K562 (cell line): Measurements from ENCODE around the gene LNX2. TPM values are rescaled to one million over a fixed set of nuclear protein-coding genes. Genes with fewer than 3 reads are reported as not detected.
A peak's percentile ranks its signal among the peaks of the same experiment; 100 is the strongest.

Experiments
- CCAR2 ChIP-seq: fragments of 200-400 bp; formaldehyde crosslinking; IDR thresholded peaks from 2 replicates; pipeline ENCODE4 v1.6.1; 2017; ENCODE audit warnings: mild to moderate bottlenecking, low read depth, low read length
- DACH1 ChIP-seq: fragments of 450-650 bp; IDR thresholded peaks from 2 replicates; pipeline ENCODE4 v1.6.1; 2018; ENCODE audit not compliant: partially characterized antibody
- DEAF1 ChIP-seq: fragments of 450-650 bp; formaldehyde crosslinking; IDR thresholded peaks from 2 replicates; pipeline ENCODE4 v1.4.0; 2020; ENCODE audit warnings: mild to moderate bottlenecking, moderate library complexity
- FOXP1 ChIP-seq: sonication (generic); formaldehyde crosslinking; IDR thresholded peaks from 2 replicates; pipeline ENCODE4 v1.8.0; 2022; ENCODE audit warnings: mild to moderate bottlenecking, missing genetic modification reagents
- GATAD2B ChIP-seq: fragments of 450-650 bp; IDR thresholded peaks from 2 replicates; pipeline ENCODE4 v1.6.1; 2017; ENCODE audit warnings: mild to moderate bottlenecking, borderline replicate concordance
- HSF4 ChIP-seq: fragments of 250-450 bp; sonication (Bioruptor Pico); IDR thresholded peaks from 2 replicates; pipeline ENCODE4 v2.1.2; 2022; ENCODE audit warnings: mild to moderate bottlenecking, moderate library complexity, borderline replicate concordance
- MAFG ChIP-seq: fragments of 450-650 bp; conservative IDR thresholded peaks from 2 replicates; pipeline ENCODE4 v1.6.1; 2016; ENCODE audit warnings: missing genetic modification characterization, missing compliant biosample characterization
- RERE ChIP-seq: sonication (generic); formaldehyde crosslinking; IDR thresholded peaks from 2 replicates; pipeline ENCODE4 v1.8.0; 2023; ENCODE audit warnings: missing genetic modification reagents, mild to moderate bottlenecking, borderline replicate concordance
- SREBF2 ChIP-seq: sonication (generic); formaldehyde crosslinking; IDR thresholded peaks from 2 replicates; pipeline ENCODE4 v1.4.0; 2020; ENCODE audit warnings: mild to moderate bottlenecking, missing genetic modification reagents
- SRF ChIP-seq, 2 experiments: fragments of 250-450, 450-650 bp in 1 of 2; sonication (Bioruptor Pico) in 1 of 2; sonication (generic) in 1 of 2; formaldehyde crosslinking; IDR thresholded peaks; 2 replicates each; pipeline versions ENCODE4 v1.5.0 to v1.5.1; 2020 to 2022; ENCODE audit warnings: mild to moderate bottlenecking in 1 of 2, missing genetic modification reagents in 1 of 2
- TRIM28 ChIP-seq: fragments of 450-650 bp; IDR thresholded peaks from 2 replicates; pipeline ENCODE4 v1.6.1; 2017
- USF2 ChIP-seq: sonication (generic); formaldehyde crosslinking; IDR thresholded peaks from 2 replicates; pipeline ENCODE4 v1.5.0; 2020; ENCODE audit warnings: missing genetic modification reagents
- polyA plus RNA-seq, 8 experiments: library from polyadenylated mRNA; depleted of rRNA in 4 of 8; stranded (reverse) in 5 of 8; unstranded in 3 of 8; fragments of >200 nt; fragmentation: Nextera tagmentation in 2 of 8; fragmentation: Illumina TruSeq in 1 of 8; extraction: Ambion mirVana in 2 of 8; extraction: Trizol in 1 of 8; gene quantifications; 2 replicates each; pipeline versions ENCODE4 v1.2.1 to v1.2.3, GENCODE V29; 2011 to 2014; ENCODE audit warnings: inconsistent platforms in 1 of 8, missing spikeins in 1 of 8
- total RNA-seq, 7 experiments: library from RNA; depleted of rRNA in 6 of 7; stranded (reverse); fragments of >200 nt in 6 of 7; fragmentation: Illumina TruSeq in 2 of 7; extraction: Trizol in 2 of 7; gene quantifications; 2 replicates each; pipeline versions ENCODE4 v1.2.1 to v1.2.3, GENCODE V29; 2011 to 2021; ENCODE audit warnings: low replicate concordance in 1 of 7
- TF ChIP-seq, protein P1 (sequence below): sonication (generic); formaldehyde crosslinking; IDR thresholded peaks from 2 replicates; pipeline ENCODE4 v1.8.0; 2022; ENCODE audit warnings: missing genetic modification reagents, mild to moderate bottlenecking, moderate library complexity, borderline replicate concordance
- TF ChIP-seq, protein P2 (sequence below), 2 experiments: IDR thresholded peaks in 1 of 2; conservative IDR thresholded peaks in 1 of 2; 2 replicates each; pipeline ENCODE4 v1.6.1; 2016; ENCODE audit warnings: low read depth in 2 of 2, mild to moderate bottlenecking in 1 of 2, missing compliant biosample characterization in 1 of 2, missing genetic modification characterization in 1 of 2, moderate library complexity in 1 of 2

Gene LNX2
- total and polyA plus RNA-seq, 9 of the 15 experiments (the other 6 are each of a cell fraction or from before 2014, with no cell fraction given), result 1.5 to 5.5 (median 4.0) TPM

GRCh38 chr13:27620377-27621115 lies at the start of gene LNX2 (continued):
- TF ChIP-seq CCAR2 (no peak), RERE (no peak), HSF4 (no peak), MAFG (tag) (no peak), FOXP1 (CRISPR knock-in tag) (no peak), DEAF1 (CRISPR knock-in tag) (no peak), SREBF2 (CRISPR knock-in tag) (no peak), GATAD2B (peak; percentile 69; the same call in 1 of the 2 replicates), SRF (CRISPR knock-in tag; IDR thresholded peaks at IDR 0.05) (no peak), DACH1 (peak; percentile 43), USF2 (CRISPR knock-in tag) (no peak), TRIM28 (no peak)
- TF ChIP-seq, protein P1, sequence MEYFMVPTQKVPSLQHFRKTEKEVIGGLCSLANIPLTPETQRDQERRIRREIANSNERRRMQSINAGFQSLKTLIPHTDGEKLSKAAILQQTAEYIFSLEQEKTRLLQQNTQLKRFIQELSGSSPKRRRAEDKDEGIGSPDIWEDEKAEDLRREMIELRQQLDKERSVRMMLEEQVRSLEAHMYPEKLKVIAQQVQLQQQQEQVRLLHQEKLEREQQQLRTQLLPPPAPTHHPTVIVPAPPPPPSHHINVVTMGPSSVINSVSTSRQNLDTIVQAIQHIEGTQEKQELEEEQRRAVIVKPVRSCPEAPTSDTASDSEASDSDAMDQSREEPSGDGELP (CRISPR knock-in tag), result peak; percentile 90
- TF ChIP-seq, protein P2, sequence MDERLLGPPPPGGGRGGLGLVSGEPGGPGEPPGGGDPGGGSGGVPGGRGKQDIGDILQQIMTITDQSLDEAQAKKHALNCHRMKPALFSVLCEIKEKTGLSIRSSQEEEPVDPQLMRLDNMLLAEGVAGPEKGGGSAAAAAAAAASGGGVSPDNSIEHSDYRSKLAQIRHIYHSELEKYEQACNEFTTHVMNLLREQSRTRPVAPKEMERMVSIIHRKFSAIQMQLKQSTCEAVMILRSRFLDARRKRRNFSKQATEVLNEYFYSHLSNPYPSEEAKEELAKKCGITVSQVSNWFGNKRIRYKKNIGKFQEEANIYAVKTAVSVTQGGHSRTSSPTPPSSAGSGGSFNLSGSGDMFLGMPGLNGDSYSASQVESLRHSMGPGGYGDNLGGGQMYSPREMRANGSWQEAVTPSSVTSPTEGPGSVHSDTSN (CRISPR knock-in tag; IDR thresholded peaks at IDR 0.05; ENCODE audit: low read depth), result no peak
- TF ChIP-seq, protein P2 (tag; conservative IDR thresholded peaks at IDR 0.05; ENCODE audit: low read depth), result peak; percentile 24; the same call in 1 of the 2 replicates
